Measurements from ENCODE around the gene TMEM107.

DNA sequence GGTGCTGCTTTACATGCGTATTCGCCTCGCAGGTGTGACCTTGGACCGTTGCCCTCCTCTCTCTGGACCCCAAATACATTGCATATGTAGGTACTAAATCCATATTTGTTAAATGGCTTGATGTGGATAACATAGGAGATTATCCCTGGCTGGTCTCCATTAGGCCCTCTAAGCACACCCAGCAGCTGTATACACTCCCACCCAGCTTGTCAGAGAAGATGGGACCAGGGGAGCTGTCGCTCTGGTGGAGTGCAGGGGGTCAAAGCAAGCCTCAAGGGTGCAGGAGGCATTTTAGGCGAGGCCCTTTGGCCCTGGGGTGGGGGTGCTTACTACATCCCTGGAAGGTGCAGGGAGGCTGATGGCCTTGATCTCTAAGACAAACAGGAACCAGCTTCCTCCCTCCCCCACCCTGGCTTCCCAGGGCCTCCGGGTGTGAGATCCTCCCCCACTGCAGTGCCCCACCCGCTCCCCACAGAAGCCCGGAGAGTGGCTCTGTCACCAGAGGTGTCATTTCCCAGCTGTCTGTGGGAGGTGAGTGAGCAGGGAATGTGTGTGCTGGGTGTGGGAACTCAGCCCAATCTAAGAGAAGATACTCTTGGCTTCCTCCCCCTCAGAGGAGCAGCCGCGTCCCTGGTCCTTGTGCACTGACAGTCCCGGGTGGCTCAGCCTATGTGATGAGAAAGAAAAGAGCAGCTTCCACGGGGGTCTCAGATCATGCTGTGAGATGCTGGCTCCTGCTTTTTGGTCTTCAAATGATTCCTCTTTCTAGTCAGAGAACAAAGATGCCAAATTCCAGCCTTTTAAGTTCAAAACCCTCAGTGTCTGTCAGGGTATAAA, 12.0 kb downstream of the TMEM107 start:
- TF ChIP-seq POLR2A (IDR thresholded peaks at IDR 0.05; ENCODE audit: low read length) (peak; percentile 56), GATA1 (IDR thresholded peaks at IDR 0.05; ENCODE audit: low read depth, low read length) (no peak)

Measured in erythroblast (primary cell).